ENCODE measurements around the gene AGTPBP1. TPM values are rescaled to one million over a fixed set of nuclear protein-coding genes. Genes with fewer than 3 reads are reported as not detected.

AGTPBP1 gene
- total RNA-seq, 3 donors from 2014 or later (not counting 1 experiment from before 2014, with no cell fraction given) = 140 to 150 (median 140) TPM

DNA sequence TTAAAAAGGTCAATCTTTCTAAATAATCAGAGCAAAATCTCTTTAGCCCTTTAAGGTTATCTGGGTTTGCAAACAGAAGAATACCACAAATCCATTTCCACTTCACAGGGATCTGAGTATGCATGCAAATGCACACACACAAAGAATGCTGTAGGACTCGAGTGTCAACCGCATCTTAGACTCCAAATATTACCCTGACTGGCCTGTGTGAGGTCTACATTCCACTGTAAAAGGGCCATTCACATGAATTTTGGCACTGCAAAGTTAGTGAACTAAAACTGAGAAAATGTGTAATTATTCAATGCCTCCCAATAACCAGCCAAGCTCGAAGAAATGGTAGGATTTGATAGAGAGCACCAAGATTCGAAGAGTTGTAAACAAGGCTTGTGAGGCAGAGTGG lies 199.9 kb downstream of the AGTPBP1 start:
- no peak overlapping the region for H3K4me3 ChIP-seq (ENCODE audit: low read length)
- peaks cover 4 to 9% of the 10 kb centered on the region in 2 donors for H3K4me1 Mint-ChIP-seq
- H3K36me3 ChIP-seq (ENCODE audit: control insufficient read depth, insufficient read depth, low read length) = no peaks in the 10 kb centered on the region
- no peaks in the 10 kb centered on the region for H3K4me1 ChIP-seq (ENCODE audit: control insufficient read depth, insufficient read depth, low read length)
- no peak for ATAC-seq
- no peak overlapping the region for H3K4me3 Mint-ChIP-seq
- DNase-seq = no peak
- no peaks in the 10 kb centered on the region for H3K36me3 Mint-ChIP-seq
- no peaks in the 10 kb centered on the region for H3K27me3 Mint-ChIP-seq (ENCODE audit: low read depth in 2 of 2)
- H3K27ac Mint-ChIP-seq = no peak overlapping the region
- no peaks in the 10 kb centered on the region for H3K27me3 ChIP-seq (ENCODE audit: control insufficient read depth, insufficient read depth, low read length)
- intact Hi-C loops (cut with micrococcal nuclease) = no loop called here
- TF ChIP-seq, protein P1, sequence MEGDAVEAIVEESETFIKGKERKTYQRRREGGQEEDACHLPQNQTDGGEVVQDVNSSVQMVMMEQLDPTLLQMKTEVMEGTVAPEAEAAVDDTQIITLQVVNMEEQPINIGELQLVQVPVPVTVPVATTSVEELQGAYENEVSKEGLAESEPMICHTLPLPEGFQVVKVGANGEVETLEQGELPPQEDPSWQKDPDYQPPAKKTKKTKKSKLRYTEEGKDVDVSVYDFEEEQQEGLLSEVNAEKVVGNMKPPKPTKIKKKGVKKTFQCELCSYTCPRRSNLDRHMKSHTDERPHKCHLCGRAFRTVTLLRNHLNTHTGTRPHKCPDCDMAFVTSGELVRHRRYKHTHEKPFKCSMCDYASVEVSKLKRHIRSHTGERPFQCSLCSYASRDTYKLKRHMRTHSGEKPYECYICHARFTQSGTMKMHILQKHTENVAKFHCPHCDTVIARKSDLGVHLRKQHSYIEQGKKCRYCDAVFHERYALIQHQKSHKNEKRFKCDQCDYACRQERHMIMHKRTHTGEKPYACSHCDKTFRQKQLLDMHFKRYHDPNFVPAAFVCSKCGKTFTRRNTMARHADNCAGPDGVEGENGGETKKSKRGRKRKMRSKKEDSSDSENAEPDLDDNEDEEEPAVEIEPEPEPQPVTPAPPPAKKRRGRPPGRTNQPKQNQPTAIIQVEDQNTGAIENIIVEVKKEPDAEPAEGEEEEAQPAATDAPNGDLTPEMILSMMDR (IDR thresholded peaks at IDR 0.05) = no peak
- 98% methylated on average over 4 of the region's 4 CpGs for WGBS (ENCODE audit: insufficient coverage)
- H3K27ac ChIP-seq (ENCODE audit: low read length) = no peak overlapping the region
- no peaks in the 10 kb centered on the region for H3K9me3 Mint-ChIP-seq
- no peaks in the 10 kb centered on the region for H3K9me3 ChIP-seq (ENCODE audit: control insufficient read depth, insufficient read depth, low read length)

DNA sequence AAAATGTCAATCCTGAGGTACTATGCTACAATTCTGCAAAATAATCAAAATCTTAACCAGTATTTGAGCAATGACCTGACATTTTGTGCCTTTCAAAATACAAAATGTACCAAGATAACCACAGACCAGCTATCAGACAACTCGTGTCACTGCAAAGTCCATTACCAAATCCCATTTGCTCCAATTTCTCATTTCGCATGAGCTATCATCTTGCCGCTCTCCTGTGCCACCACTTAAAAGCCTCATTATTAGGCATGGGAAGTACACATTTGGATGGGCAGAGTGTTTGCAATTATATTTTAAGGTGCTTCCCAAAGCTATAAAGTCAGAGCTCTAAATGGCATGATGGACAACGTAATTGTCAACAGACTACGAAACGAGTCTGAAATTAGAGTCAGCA lies 205.2 kb downstream of the AGTPBP1 start:
- intact Hi-C loops (cut with micrococcal nuclease) = no loop called here
- Histone ChIP-seq H3K9me3 (ENCODE audit: control insufficient read depth, insufficient read depth, low read length) (no peaks in the 10 kb centered on the region), H3K27ac (ENCODE audit: low read length) (no peak overlapping the region), H3K36me3 (ENCODE audit: control insufficient read depth, insufficient read depth, low read length) (no peaks in the 10 kb centered on the region), H3K4me3 (ENCODE audit: low read length) (no peak overlapping the region), H3K4me1 (ENCODE audit: control insufficient read depth, insufficient read depth, low read length) (no peaks in the 10 kb centered on the region), H3K27me3 (ENCODE audit: control insufficient read depth, insufficient read depth, low read length) (no peaks in the 10 kb centered on the region)
- WGBS (ENCODE audit: insufficient coverage) = 94% methylated on average over 6 of the region's 6 CpGs
- Mint-ChIP-seq H3K36me3 (no peaks in the 10 kb centered on the region), H3K9me3 (no peaks in the 10 kb centered on the region), H3K4me1 (peaks cover 0 to 4% of the 10 kb centered on the region in 2 donors), H3K4me3 (no peak overlapping the region), H3K27me3 (ENCODE audit: low read depth in 2 of 2) (no peaks in the 10 kb centered on the region), H3K27ac (no peak overlapping the region)
- DNase-seq = no peak
- no peak for ATAC-seq
- TF ChIP-seq, protein P1 (IDR thresholded peaks at IDR 0.05) = no peak

DNA sequence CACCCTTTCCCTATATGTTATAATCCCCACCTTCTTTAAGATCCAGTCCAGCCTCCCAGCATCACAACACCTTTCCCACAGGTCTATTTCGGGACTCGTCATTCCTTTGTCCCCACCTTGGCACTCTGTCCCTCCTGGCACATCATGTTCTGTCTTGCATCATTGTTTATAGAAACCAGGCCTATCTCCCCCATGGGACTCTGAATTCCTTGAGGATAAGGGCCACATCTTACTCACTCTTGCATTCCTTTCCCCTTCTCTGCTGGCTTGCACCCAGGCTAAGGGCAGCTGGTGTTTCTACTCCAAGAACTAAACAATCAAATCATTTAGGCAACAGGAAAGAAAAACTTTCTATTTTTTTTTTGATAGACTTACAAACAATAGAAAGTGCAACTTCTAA lies 205.7 kb downstream of the AGTPBP1 start:
- WGBS (ENCODE audit: insufficient coverage) = 91% methylated on average over 2 of the region's 2 CpGs
- ATAC-seq (no peak), DNase-seq (no peak)
- Histone ChIP-seq H3K27me3 (ENCODE audit: control insufficient read depth, insufficient read depth, low read length) (no peaks in the 10 kb centered on the region), H3K36me3 (ENCODE audit: control insufficient read depth, insufficient read depth, low read length) (no peaks in the 10 kb centered on the region), H3K27ac (ENCODE audit: low read length) (no peak overlapping the region), H3K4me1 (ENCODE audit: control insufficient read depth, insufficient read depth, low read length) (no peaks in the 10 kb centered on the region), H3K4me3 (ENCODE audit: low read length) (no peak overlapping the region), H3K9me3 (ENCODE audit: control insufficient read depth, insufficient read depth, low read length) (no peaks in the 10 kb centered on the region)
- H3K36me3 Mint-ChIP-seq = no peaks in the 10 kb centered on the region
- H3K27ac Mint-ChIP-seq = no peak overlapping the region
- H3K9me3 Mint-ChIP-seq = no peaks in the 10 kb centered on the region
- no peak overlapping the region for H3K4me3 Mint-ChIP-seq
- TF ChIP-seq, protein P1 (IDR thresholded peaks at IDR 0.05) = no peak
- no peaks in the 10 kb centered on the region for H3K27me3 Mint-ChIP-seq (ENCODE audit: low read depth in 2 of 2)
- H3K4me1 Mint-ChIP-seq = peaks cover 0 to 4% of the 10 kb centered on the region in 2 donors
- intact Hi-C loops (cut with micrococcal nuclease) = no loop called here

DNA sequence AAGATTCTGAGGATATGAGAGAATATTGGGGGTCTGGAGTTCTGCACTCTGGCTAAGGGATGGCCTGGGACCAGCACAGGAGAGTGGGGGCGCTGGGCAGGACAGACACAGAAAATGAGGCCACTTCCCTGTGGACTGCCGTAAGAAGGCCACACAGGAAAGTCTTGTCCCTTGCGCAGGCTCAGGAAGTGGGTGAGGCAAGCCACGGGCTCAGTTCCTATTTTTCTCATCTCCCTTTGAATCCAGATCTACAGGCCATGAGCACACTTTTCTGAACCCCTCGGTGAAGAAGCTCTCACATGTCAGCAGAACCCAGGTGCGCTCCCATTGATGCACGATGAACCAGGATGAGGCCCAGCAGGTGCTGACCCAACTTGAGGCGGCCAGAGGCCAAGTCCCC lies 207.4 kb downstream of the AGTPBP1 start:
- Histone ChIP-seq H3K4me1 (ENCODE audit: control insufficient read depth, insufficient read depth, low read length) (no peaks in the 10 kb centered on the region), H3K27ac (ENCODE audit: low read length) (no peak overlapping the region), H3K9me3 (ENCODE audit: control insufficient read depth, insufficient read depth, low read length) (no peaks in the 10 kb centered on the region), H3K4me3 (ENCODE audit: low read length) (no peak overlapping the region), H3K36me3 (ENCODE audit: control insufficient read depth, insufficient read depth, low read length) (no peaks in the 10 kb centered on the region), H3K27me3 (ENCODE audit: control insufficient read depth, insufficient read depth, low read length) (no peaks in the 10 kb centered on the region)
- H3K27me3 Mint-ChIP-seq (ENCODE audit: low read depth in 2 of 2) = no peaks in the 10 kb centered on the region
- H3K9me3 Mint-ChIP-seq = no peaks in the 10 kb centered on the region
- ATAC-seq = peak in 1 of 3 donors; percentile 46
- intact Hi-C loops (cut with micrococcal nuclease) = no loop called here
- no peak for DNase-seq
- no peaks in the 10 kb centered on the region for H3K4me1 Mint-ChIP-seq
- 71% methylated on average over 8 of the region's 8 CpGs for WGBS (ENCODE audit: insufficient coverage)
- H3K36me3 Mint-ChIP-seq = no peaks in the 10 kb centered on the region
- no peak overlapping the region for H3K27ac Mint-ChIP-seq
- TF ChIP-seq, protein P1 (IDR thresholded peaks at IDR 0.05) = no peak
- no peak overlapping the region for H3K4me3 Mint-ChIP-seq

Measured in natural killer cell (primary cell).